Memory B cell (primary cell): ENCODE data around the gene ADD1.

Experiments used
- ATAC-seq: fragments of 150-1000 bp; cut with Tn5 transposase; 2 replicates; pipeline ENCODE4 v1.10.0; 2021; ENCODE audit warnings: low read depth, mild to moderate bottlenecking, moderate library complexity
- DNase-seq, 2 donors: peaks; one replicate each; pipeline ENCODE4 v3.0.0; 2022; ENCODE audit warnings: low spot score in 2 of 2
- H3K27ac Mint-ChIP-seq: one replicate; pipeline ENCODE4 v1.8.0; 2022; ENCODE audit warnings: mild to moderate bottlenecking, moderate library complexity, mixed read lengths
- H3K27me3 Mint-ChIP-seq: one replicate; pipeline ENCODE4 v1.8.0; 2022; ENCODE audit warnings: mixed read lengths
- H3K36me3 Mint-ChIP-seq: one replicate; pipeline ENCODE4 v1.8.0; 2022; ENCODE audit warnings: mild to moderate bottlenecking, mixed read lengths
- H3K4me1 Mint-ChIP-seq: one replicate; pipeline ENCODE4 v1.8.0; 2022; ENCODE audit warnings: mixed read lengths
- H3K4me3 Mint-ChIP-seq: one replicate; pipeline ENCODE4 v1.8.0; 2022; ENCODE audit warnings: mild to moderate bottlenecking, moderate library complexity, mixed read lengths
- H3K9me3 Mint-ChIP-seq: one replicate; pipeline ENCODE4 v1.8.0; 2022; ENCODE audit warnings: mixed read lengths

Gene ADD1, protein sequence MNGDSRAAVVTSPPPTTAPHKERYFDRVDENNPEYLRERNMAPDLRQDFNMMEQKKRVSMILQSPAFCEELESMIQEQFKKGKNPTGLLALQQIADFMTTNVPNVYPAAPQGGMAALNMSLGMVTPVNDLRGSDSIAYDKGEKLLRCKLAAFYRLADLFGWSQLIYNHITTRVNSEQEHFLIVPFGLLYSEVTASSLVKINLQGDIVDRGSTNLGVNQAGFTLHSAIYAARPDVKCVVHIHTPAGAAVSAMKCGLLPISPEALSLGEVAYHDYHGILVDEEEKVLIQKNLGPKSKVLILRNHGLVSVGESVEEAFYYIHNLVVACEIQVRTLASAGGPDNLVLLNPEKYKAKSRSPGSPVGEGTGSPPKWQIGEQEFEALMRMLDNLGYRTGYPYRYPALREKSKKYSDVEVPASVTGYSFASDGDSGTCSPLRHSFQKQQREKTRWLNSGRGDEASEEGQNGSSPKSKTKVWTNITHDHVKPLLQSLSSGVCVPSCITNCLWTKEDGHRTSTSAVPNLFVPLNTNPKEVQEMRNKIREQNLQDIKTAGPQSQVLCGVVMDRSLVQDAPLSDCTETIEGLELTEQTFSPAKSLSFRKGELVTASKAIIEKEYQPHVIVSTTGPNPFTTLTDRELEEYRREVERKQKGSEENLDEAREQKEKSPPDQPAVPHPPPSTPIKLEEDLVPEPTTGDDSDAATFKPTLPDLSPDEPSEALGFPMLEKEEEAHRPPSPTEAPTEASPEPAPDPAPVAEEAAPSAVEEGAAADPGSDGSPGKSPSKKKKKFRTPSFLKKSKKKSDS

DNA sequence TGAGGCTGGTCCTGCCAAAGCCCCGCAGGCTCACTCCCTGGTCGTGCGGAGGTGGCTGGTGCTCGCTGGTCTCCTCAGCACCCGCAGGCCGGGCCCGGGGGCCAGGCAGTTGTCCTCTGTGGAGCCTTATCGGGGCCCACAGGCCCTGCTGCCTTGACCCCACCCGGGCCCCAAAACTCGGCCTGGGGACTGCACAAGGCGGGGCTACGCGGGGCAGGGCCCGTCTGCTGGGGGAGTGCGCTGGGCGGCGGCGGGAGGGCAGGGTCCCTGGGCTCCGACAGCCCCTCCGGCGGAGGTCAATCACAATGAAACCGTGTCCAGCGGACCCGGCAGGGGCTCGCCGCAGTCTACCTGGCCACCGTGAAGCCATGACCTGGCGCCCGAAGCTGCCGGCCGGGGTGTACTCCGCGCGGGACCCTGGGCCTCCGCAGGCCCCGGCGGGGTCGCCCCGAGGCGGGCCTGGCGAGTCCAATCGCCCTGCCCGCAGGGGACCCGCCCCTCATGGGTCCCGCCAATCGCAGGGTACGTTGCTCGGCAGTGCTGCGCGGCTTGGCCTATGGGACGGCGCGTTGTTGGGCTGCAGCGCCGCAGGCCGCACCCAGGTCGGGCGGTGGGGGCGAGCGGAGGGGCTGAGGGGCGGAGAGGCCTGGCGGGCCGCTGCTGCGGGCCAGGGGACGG is at the start of gene ADD1:
ADD1 (plus strand) TSS at position 582 of the 678 bp plus-strand sequence. CDS start 32,072 bp downstream, outside the sequence.
- peak; percentile 100 for DNase-seq

GRCh38 chr4:2794486-2795299 is 49.0 kb upstream of the ADD1 start:
- peak overlapping the region; percentile 87 for H3K4me3 Mint-ChIP-seq
- no peaks in the 10 kb centered on the region for H3K27me3 Mint-ChIP-seq
- peak in 1 of 2 donors; percentile 16 for DNase-seq
- no peak overlapping the region for H3K27ac Mint-ChIP-seq
- no peaks in the 10 kb centered on the region for H3K36me3 Mint-ChIP-seq
- no peak for ATAC-seq
- no peaks in the 10 kb centered on the region for H3K9me3 Mint-ChIP-seq
- peaks cover 32% of the 10 kb centered on the region for H3K4me1 Mint-ChIP-seq

More for the DNA sequence above, at the start of gene ADD1:
- Mint-ChIP-seq H3K4me3 (peak within 1 kb of the TSS; percentile 97), H3K27me3 (no peaks in the 10 kb centered on the region), H3K36me3 (peaks cover 9% of the 10 kb centered on the region), H3K4me1 (peaks cover 38% of the 10 kb centered on the region), H3K27ac (peak within 1 kb of the TSS; percentile 89), H3K9me3 (peaks cover 2% of the 10 kb centered on the region)
- peak; percentile 91 for ATAC-seq

DNA sequence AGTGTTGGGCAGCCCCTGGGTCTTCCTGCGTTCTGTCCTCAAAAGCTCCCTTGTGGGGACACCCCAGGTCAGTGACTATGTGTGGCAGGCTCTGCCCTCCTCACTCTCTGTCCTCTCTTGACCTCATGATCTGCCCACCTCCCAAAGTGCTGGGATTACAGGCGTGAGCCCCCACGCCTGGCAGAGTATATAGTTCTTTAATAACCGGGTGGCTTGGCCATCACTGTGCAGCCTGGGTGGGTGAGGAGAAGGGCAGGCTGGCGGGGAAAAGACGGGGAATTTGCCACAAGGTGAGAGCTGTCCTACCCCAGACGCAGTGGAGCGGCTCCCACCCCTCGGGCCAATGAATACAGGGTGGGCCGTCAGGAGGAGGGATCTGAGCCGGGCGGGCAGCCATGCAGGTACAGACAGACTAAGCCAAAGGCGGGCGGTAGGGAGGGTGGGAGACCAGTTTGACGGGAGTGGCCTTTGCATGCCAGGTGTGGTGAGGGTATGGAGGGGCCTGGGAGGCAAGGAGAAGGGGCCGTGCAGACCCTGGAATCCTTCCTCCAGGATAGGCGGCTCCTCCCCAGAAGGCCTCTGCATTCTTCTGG is 48.2 kb upstream of the ADD1 start:
- Mint-ChIP-seq H3K27ac (no peak overlapping the region), H3K4me1 (peaks cover 34% of the 10 kb centered on the region), H3K4me3 (peak overlapping the region; percentile 50), H3K9me3 (no peaks in the 10 kb centered on the region), H3K27me3 (no peaks in the 10 kb centered on the region), H3K36me3 (no peaks in the 10 kb centered on the region)
- ATAC-seq (no peak), DNase-seq (no peak)

DNA sequence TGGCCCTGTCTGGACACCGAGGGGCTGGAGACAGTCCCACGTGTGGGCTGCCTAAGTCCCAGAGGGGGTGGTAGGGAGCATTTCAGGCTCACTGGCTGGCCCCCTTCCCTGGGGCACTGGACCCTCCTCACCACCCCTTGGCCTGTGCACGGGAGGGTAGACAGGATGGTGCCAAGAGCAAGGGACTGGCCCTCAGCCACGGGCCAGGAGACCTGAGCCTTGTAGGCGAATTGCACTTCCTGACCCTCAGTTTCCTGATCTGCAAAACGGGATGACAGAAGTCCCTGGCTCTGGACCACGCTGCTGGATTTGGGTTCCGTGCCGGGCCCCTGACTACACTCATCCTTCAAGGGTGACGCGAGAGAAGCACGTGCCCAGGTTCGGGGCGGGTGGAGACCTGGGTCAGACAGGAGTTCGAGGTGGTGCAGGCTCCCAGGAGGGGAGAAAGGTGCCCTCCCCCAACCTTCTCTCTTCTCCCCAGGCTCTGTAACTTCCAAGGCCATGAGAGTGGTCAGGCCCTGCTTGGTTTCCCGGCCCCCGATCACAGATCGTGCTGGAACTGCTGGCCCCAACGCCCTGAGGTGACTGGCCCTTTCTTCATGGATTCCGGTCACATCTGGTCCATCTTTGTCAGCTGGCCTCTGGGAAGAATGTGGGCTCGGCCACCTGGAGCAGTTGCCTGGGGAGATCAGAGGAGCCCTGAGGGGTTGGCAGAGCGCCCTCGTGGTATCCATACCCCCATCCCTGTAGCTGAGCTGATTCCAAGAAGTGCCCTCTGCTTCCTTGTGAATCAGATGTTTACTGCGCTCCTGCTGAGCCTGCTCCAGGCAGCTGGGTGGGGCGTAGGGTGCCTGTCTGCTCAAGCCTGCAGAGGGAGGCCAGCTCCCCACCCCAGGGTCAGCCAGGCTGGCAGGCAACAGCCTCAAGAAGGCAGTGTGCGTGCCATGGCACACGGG is 47.5 kb upstream of the ADD1 start:
- H3K4me3 Mint-ChIP-seq: no peak overlapping the region
- H3K36me3 Mint-ChIP-seq: no peaks in the 10 kb centered on the region
- no peaks in the 10 kb centered on the region for H3K27me3 Mint-ChIP-seq
- ATAC-seq (no peak), DNase-seq (peak in 1 of 2 donors; percentile 14)
- H3K27ac Mint-ChIP-seq: no peak overlapping the region
- no peaks in the 10 kb centered on the region for H3K9me3 Mint-ChIP-seq
- peaks cover 37% of the 10 kb centered on the region for H3K4me1 Mint-ChIP-seq

DNA sequence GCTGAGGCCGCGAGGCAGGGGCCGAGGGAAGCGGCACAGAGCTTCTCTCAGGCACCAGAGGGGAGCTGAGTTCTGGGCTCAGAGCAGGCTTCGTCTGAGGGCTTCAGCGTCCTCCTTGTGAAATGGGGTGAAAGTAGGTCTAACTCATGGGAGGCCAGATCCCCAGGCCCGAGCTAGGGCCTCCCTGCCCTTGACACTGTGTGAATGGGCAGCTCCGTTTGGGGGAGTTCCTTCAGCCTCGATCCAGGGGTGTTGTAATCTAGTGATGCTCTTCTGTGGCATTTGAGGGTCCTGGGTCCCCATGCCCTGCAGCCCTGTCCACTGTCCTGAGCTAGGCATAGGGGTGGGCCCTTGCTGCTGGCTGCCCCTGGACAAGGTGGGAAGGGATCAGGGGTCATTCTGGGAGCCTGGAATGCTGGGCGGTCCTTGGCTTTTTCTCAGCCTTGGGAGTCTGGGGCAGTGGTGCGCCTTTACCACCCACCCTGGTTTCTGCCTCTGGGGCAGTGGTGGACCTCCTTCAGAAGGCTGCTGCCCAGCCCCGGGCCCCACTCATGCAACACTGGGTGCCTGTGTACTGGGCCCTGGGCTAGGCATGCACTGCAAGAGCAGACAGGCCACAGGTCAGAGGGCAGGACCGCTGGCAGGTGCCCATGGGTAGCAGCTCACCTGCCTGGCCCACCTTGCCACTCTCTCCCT is 46.6 kb upstream of the ADD1 start:
- Mint-ChIP-seq H3K27ac (no peak overlapping the region), H3K4me1 (peaks cover 38% of the 10 kb centered on the region), H3K4me3 (no peak overlapping the region), H3K27me3 (no peaks in the 10 kb centered on the region), H3K36me3 (no peaks in the 10 kb centered on the region), H3K9me3 (no peaks in the 10 kb centered on the region)
- ATAC-seq (no peak), DNase-seq (peak in 1 of 2 donors; percentile 12)

DNA sequence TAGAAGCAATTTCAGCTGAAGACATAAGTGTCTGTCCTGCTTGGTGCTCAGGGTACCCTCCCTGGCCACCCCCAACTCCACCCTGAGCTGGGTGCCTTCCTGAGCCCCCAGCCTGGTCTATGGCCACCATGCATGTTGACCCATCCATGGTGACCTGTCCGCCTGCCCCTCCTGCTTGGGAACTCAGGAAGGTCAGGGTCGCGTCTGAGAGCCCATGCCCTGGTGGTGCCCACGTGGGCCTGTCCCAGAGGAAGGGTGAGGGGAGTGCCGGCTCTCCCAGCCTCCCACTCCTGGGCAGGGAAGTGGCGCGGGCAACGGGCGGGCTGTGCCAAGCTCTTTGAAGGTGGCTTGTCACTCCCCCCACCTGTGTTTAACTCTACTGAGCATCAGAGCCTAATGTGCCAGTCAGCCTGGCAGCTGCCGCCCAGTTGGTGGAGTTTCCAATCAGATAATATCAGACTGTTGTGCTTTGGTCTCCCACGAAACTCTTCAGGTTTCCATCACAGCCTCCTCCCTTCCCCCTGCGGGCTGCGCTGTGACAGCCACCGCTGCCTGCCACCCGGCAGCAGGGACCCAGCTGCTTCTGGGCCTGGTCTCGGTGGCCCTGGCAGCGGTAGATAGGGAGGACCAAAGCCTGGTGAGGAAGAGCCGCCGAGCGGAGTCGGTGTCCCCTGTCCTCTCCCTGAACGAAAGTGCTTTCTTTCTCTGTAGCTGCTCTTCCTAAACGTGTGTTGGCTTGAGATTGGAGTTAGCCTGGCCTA is 45.9 kb upstream of the ADD1 start:
- DNase-seq: peak in 1 of 2 donors; percentile 14
- peak; percentile 8 for ATAC-seq
- Mint-ChIP-seq H3K27me3 (no peaks in the 10 kb centered on the region), H3K27ac (peak overlapping the region; percentile 85), H3K4me1 (peaks cover 37% of the 10 kb centered on the region), H3K36me3 (no peaks in the 10 kb centered on the region), H3K4me3 (peak overlapping the region; percentile 80), H3K9me3 (no peaks in the 10 kb centered on the region)

- peak overlapping the region; percentile 85 for H3K27ac Mint-ChIP-seq
- no peak for DNase-seq
Measured at GRCh38 chr4:2798399-2799223, 45.0 kb upstream of the ADD1 start.

DNA sequence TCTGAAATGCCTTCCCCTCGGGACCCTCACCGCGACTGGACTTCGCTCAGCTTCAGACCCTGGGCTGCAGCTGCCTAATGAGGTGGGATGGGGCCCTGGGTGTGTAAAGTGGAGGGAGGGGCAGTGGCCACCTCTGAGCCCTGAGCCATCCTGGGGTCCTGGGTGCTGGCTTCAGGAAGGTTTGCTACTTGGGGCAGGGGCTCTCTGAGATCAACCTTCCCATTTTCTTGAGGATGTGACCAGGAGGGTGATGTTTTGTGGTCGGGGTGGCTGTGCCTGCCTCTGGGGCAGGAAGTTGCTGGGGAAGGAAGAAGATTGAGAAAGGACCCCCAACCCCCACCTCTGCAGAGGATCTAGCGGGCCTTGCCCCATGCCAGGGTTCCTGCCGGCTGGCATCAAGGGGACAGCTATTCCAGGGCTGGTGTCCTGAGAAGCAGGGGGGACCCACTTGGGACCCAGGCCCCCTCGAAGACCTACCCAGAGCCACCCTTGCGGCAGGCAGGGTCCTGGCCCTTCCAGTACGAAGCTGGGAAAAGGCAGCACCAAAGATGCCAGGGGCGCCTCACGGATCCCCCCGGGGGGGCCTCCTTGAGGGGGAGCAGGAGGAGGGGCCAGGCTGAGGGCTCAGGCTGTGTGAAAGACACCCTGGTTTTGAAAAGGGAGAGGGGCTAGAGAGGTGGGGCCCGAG is 44.3 kb upstream of the ADD1 start:
- DNase-seq (no peak), ATAC-seq (no peak)
- Mint-ChIP-seq H3K9me3 (no peaks in the 10 kb centered on the region), H3K27ac (no peak overlapping the region), H3K4me1 (peaks cover 35% of the 10 kb centered on the region), H3K36me3 (no peaks in the 10 kb centered on the region), H3K27me3 (no peaks in the 10 kb centered on the region), H3K4me3 (peak overlapping the region; percentile 81)

More at GRCh38 chr4:2798399-2799223, 45.0 kb upstream of the ADD1 start:
- Mint-ChIP-seq H3K4me1 (peaks cover 37% of the 10 kb centered on the region), H3K9me3 (no peaks in the 10 kb centered on the region), H3K27me3 (no peaks in the 10 kb centered on the region), H3K36me3 (no peaks in the 10 kb centered on the region), H3K4me3 (peak overlapping the region; percentile 80)
- ATAC-seq: peak; percentile 58

DNA sequence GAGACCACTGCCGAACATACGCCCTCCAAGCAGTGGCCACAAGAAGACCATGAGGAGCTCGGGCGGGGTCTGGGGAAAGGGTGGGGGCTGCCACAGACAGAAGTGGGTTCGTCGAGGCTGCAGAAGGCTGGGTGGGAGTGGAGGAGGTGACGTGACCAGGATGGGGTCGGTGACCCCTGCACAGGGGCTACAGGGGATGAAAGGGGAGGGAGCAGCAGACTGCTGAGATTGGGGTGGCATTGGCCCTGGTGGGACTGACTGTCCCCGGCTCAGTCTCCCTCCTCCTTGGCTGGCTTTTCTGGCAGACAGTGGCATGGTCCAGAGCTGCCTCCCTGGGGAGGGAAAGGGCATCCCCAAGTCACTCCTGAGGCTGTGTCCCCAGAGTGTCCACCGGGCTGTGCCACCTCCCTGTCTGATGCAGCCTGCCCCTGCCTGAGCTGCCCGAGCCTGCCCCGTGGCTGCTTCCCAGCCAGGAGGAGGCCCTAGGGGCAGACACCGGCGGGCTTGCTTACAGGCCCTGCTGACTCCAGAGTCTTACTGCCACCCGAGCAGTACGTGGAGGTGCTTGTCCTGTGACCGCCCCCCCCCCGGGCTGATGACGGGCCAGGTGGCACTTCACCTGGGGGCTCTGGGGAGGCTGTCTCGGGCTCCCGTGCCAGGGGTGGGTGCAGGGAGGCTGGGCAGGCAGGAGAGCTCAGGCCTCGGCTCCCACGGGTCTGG is 43.5 kb upstream of the ADD1 start:
- H3K27ac Mint-ChIP-seq: no peak overlapping the region
- H3K4me3 Mint-ChIP-seq: peak overlapping the region; percentile 61
- H3K4me1 Mint-ChIP-seq: peaks cover 36% of the 10 kb centered on the region
- no peaks in the 10 kb centered on the region for H3K36me3 Mint-ChIP-seq
- ATAC-seq (no peak), DNase-seq (no peak)
- no peaks in the 10 kb centered on the region for H3K9me3 Mint-ChIP-seq
- no peaks in the 10 kb centered on the region for H3K27me3 Mint-ChIP-seq
